ENCODE results near the gene GP2. TPM values are rescaled to one million over a fixed set of nuclear protein-coding genes. Genes with fewer than 3 reads are reported as not detected.

Gene GP2
- not detected in 2 replicates for total RNA-seq

DNA sequence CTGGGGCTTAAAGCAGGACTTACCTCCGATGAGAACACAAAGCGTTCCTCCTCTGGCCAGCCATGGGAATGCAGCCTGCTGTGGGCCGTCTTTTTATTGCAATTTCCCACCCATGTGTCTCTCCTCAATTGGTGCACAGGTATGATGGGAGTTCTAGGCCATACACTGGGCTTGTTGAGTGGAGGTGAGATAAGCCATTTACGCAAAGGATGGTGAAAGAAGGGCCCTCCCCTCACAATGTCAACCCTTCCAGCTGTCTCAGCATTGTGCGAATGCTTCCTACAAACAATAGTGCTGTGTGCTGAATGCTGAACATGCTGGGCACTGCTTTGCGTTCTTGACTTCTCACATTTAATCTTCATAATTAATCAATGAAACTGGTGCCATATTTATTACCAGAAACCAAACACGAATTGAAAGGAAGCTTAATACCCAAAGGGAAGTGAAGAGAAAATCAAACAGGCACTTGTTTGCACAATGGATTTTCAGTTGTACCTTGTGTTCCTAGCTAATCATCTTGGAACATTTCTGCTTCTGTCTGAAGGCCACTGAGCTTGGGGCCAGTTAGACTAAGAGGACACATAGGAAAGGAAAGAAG lies at the start of gene GP2:
GP2 (minus strand) TSS at position 70 of the 598 bp plus-strand sequence. CDS start 1,082 bp downstream, outside the sequence.
- no peak for DNase-seq (ENCODE audit: low read depth)

DNA sequence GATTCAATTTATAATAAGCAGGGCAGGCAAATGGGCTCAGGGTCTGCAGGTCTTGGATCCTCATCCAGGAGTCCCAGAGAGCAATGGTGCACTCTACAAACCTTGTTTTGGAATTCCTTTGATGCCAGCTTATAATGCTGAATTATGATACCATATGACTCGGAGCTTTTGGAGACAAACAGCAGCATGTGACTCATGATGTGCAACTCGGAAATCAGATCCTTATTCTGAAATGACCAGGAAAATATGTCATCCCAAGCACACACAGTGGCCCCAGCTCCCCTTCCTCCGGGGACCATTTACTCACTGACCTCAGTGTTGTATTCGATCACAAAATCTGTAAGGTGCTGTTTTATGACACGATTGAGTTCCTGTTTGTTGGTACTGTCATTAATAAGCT lies 45.4 kb upstream of the GP2 start:
- DNase-seq (ENCODE audit: low read depth), result no peak

DNA sequence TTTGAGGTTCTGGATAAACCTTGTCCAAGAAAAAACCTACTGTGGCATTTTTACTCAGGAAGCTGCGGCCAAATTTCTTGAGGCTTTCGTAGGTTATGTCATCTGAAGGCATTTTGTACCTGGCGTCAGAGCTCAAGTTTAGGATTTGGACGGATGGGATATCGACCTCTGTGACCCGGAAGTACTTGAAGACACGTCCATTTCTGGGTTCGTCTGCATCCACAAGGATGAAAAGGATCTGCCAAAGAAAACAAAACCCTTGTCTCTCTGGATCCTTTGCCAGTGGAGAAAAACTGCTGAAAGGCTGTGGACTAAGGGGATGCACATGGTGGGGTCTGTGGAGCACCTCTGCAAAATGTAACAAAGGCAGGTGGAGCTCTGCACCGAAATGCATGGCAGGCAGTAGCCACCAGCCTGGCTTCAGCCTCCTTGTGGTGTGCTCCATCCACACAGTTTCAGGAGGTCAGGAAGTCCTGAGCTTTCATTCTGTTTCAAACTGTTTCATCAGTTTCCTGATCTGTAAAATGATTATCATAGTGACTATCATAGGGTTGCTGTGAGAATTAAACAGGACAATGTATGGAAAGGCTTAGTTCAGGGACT lies 42.2 kb upstream of the GP2 start:
- no peak for DNase-seq (ENCODE audit: low read depth)

GRCh38 chr16:20364051-20364450 lies 36.7 kb upstream of the GP2 start:
- no peak for DNase-seq (ENCODE audit: low read depth)

GRCh38 chr16:20363191-20363590 lies 35.9 kb upstream of the GP2 start:
- no peak for DNase-seq (ENCODE audit: low read depth)

GRCh38 chr16:20359997-20360396 lies 32.7 kb upstream of the GP2 start:
- no peak for DNase-seq (ENCODE audit: low read depth)

DNA sequence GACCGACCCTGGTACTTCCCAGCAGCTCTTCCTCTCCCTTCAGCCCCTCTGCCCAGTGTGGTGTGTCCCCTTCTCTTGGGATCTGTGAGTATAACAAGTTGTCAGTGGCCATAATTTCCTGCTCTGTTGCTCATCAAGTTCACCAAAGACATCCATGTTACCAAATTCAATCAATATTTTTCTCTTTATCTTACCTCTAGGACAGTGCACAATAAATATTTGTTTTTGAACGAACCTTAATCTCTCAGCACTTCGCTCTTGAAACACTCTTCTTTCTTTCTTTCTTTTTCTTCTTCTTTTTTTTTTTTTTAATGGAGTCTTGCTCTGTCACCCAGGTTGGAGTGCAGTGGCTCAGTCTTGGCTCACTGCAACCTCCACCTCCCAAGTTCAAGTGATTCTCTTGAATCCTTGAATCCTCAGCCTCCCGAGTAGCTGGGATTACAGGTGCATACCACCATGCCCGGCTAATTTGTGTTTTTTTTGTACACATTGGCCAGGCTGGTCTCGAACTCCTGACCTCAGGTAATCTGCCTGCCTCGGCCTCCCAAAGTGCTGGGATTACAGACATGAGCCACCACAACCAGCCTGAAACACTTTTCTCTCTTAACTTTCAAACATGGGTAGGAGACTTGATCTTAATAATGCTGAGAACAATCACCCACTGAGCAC lies 27.9 kb upstream of the GP2 start:
- DNase-seq (ENCODE audit: low read depth), result no peak

DNA sequence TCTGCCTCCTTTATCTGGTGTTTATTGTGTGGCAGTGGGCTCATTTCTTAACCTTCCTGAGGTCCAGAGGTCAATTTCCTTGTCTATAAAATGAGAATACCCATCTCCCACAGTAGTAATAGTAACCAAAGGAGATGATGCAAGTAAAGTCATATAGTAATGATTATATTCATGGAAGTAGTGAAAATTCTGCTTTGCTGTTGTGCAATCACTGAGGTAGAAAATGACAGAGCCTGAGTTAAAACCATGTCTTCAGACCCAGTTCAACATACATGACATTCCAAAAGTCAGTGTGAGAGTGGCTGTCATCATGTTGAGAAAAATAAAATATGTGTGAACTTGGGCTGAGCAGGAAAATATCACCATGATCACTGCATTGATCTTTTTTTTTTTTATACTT lies 26.1 kb upstream of the GP2 start:
- no peak for DNase-seq (ENCODE audit: low read depth)

DNA sequence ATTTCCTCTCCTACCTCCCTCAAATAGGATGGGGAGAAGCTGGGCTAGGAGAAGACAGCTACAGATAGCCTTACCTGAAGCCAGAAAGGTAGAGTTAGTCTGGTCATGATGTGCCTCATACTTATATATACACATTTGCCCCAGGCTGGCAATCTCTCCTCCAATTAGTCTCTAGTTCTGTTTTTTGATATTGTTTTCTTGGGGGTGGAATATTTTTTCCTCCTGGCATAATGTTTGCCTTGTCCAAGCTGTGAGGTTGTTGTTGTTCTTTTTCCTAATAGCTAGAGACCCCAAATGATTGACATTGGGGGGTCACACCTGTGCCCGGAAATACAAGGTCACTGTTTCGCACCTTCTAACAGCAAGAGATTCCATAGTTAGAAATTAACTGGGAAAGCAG lies 25.3 kb upstream of the GP2 start, which contains the start of gene UMOD:
UMOD (minus strand) TSS at position 101 of the 400 bp plus-strand sequence. CDS start 1,978 bp downstream, outside the sequence.
- DNase-seq (ENCODE audit: low read depth), result no peak

DNA sequence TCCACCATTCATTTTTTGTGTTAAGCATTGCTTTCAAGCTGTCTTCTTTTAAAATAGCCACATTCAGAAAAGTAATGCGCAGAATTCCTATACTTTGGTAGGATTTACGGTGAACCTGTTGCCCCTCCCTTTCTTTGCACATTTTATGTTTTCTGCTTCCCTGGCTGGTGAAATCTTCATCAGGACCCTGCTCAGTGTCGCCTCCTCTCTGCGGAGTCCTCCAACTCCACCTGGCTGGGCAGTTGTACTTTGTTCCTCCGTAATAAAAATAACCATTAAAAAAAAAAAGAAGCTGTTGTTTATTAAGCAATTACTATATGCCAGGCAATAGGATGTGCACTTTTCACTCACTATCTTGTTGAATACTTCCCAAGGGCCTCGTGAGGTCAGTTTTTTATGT lies 22.3 kb upstream of the GP2 start:
- DNase-seq (ENCODE audit: low read depth), result no peak

DNA sequence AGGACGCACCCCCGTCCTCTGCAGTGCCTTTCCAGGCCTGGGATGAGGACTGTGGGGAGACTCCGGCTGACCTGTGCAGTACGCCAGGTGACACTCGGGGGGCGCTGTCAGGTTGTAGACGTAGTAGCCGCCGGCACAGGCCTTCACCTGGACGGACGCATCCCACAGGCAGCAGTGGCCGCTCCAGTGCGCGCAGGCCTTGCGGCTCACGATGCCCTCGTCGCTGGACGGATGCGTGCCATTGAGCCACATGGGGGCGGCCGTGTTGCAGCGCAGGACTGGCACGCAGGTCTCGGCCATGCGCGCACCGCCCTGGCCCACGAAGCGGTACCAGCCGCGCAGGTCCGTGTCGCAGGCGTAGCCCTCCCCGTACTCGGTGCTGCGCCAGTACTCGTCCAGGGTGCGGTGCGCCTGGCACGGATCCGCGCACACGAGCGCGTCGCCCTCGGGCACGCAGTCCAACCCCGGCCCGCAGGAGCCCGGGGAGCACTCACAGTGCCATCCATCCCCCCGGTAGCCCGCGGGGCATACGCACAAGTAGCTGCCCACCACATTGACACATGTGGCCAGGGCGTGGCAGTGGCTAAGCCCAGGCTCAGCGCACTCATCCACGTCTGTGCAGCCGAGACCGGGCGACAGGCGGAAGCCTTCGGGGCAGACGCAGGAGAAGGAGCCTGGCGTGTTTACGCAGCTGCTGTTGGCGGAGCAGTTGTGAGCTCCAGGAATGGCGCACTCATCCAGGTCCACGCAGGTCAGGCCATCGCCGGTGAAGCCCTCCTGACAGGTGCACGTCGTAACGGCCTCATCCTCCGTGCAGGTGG lies 21.3 kb upstream of the GP2 start:
- DNase-seq (ENCODE audit: low read depth), result no peak

- DNase-seq (ENCODE audit: low read depth), result no peak
Measured at GRCh38 chr16:20347666-20348364, 20.5 kb upstream of the GP2 start.

GRCh38 chr16:20344611-20345010 lies 17.3 kb upstream of the GP2 start:
- no peak for DNase-seq (ENCODE audit: low read depth)

DNA sequence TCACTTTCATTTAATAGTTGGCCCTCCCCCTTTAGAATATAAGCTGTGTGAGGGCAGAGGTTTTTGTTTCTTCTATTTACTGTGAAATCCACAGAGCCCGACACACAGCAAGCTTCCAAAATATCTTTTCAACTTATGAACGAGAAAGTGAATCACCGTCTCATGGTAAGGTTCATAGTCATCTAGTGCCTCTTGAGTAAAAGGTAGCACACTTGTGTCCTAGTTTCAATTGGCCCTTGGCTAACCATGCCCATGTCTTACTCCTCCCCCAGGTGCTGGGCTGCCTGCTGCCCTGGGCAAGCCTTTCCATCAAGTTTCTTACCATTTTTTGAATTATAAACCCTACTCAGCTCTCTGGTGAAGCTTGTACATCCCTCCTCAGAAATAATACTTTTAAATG lies 12.4 kb upstream of the GP2 start:
- DNase-seq (ENCODE audit: low read depth), result no peak

DNA sequence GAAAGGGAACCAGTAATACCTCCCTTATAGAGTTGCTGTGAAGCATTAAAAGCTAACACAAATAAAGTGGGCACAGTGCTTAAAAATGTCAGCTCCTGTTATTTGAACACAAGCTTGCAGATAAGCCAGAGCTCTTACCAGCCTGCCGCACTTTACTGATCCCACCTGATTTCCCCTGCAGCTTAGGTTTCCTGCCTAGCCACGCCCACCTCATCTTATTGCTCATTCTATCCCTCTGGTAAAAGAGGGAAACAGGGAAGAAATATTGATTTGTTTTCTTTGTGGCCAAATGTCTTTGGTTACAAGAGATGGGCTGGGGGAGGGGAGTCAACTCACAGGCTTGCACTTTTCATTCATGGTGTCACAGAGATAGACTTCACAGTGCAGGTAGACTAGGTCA lies 9.6 kb upstream of the GP2 start:
- no peak for DNase-seq (ENCODE audit: low read depth)

DNA sequence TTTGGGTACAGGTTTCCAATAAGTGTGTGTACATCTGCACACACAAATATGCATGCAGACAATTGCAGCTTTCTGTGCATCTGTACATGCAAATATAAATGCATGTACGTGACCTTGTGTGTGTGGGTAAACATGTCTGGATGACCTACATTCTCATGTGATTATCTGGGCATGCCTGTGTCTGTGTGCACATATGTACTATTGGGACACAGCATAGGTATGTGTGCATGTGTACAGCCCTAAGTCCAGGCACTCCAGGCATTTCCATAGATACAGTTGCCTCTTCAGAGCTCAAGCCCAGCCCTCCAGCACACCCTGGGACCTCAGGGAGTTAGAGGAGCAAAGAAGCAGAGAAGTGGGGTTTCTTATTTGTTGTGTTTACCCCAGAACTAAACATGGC lies 7.1 kb upstream of the GP2 start:
- DNase-seq (ENCODE audit: low read depth), result no peak

DNA sequence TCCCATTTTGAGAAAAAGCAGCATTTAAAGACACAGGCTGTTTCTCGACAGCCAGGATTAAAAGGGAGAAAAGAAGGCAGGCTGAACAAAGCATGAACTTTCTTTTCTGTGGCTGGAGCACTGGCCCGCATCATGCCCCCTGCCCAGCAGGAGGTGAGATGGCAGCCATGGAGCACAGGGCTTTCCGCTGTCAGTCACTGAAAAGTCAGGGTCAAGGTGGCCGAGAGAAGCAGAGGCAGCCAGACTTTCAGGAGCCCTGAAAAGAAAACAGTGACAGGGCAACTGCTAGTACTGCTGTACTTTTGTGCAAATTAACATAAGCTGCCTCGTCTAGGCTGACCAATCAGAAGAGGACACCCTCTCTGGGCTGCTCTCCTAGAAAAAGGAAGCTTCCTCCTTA lies 5.8 kb upstream of the GP2 start:
- DNase-seq (ENCODE audit: low read depth), result no peak

DNA sequence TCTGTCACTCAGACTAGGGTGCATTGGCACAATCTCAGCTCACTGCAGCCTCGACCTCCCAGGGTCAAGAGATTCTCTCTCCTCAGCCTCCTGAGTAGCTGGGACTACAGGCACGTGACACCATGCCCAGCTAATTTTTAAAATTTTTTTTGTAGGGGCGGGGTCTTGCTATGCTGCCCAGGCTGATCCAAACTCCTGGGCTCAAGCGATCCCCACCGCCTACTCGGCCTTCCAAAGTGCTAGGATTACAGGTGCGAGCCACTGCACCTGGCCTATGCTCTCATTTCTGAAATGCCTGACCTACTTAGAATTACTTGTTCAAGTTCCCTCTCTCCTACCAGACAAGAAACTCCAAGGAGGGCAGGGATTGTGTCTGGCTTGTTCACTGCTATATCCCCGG lies 5.1 kb upstream of the GP2 start:
- DNase-seq (ENCODE audit: low read depth), result no peak

DNA sequence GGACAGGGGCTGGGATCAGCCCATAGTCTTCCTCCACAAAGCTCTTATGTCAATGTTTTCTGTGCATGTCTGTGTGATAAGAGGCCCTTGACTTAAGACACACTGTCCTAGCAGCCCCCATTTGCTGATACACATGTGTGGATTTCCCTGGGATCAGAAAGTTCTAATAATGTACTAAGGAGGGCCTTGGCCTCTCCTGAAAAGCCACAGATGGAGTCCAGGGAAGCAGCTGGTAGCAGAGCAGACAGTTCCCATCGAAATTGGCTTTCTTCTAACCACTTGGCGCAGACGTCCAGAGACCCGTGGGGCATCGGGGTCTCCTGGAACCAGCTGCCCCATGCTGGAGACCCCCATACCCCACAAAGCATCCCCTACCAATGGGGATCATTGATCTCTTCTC lies 4.3 kb upstream of the GP2 start:
- no peak for DNase-seq (ENCODE audit: low read depth)

DNA sequence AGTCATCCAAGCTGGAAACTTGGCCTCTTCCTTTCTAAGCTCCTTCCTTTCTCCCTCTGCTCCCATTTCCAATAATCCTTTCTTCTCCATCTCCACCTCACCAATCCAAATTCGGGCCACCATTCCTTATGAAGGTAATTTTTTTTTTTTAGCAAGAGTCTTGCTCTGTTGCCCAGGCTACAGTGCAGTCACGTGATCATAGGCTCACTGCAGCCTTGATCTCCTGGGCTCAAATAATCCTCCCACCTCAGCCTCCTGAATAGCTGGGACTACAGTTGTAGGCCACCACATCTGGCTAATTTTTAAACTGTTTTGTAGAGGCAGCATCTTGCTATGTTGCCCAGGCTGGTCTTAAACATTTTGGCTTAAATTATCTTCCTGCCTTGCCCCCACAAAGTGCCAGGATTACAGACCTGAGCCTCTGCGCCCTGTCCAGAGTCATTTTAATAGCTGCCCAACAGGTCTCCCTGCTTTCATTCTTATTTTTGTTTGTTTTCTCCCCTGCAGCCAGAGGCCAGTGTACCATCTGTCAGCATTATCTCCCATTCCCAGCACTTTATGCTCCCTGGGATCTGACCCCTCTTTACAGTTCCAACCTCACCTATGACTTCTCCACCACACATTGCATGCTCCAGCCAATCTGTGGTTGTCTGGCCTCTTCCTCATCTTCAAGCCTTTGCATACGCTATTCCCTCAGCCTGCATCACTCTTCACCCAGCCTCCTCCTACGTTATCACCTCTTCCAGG lies 2.3 kb upstream of the GP2 start:
- no peak for DNase-seq (ENCODE audit: low read depth)

DNA sequence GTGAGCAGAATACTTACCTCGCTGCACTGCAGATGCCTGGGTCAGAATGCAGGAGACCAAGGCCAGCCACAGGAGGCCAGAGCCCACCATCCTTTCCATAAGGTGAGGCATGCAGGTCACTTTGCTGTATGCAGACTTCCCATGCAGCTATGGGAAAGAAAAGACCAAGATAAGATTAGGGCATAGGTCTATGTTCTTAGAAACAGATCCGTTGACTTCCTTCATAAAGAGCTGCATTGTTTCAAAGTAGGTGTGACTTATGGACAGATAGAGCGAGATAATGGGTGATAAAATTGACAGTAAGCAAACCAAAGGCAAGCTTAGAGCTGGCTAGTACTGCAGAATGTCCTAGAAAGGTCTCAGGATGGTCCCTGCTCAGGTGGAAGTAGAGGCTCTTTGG lies 992 bp downstream of the GP2 start:
- no peak for DNase-seq (ENCODE audit: low read depth)
